Inferior parietal cortex (tissue), 1 donor: Measurements from ENCODE around the gene CAMTA1.

Experiments
- DNase-seq: peaks from one replicate; pipeline ENCODE4 v3.0.0-alpha.2; 2016; ENCODE audit errors: extremely low spot score

Gene CAMTA1

DNA sequence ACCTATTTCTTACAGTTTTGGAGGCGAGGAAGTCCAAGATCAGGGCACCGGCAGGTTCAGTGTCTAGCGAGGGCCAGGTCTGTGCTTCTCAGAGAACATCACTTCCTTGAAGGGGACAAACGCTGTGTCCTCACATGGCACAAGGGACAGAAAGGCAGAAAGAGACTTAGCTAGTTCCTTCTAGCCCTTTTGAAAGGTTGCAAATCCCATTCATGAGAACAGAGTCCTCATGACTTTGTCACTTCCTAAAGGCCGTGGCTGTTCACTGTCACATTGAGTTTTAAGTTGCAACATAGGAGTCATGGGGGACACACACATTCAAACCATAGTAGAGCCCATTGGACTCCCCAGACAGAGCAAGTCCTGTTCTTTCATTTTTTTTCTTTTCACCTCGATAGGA lies 1026.2 kb downstream of the CAMTA1 start:
- DNase-seq, result no peak

DNA sequence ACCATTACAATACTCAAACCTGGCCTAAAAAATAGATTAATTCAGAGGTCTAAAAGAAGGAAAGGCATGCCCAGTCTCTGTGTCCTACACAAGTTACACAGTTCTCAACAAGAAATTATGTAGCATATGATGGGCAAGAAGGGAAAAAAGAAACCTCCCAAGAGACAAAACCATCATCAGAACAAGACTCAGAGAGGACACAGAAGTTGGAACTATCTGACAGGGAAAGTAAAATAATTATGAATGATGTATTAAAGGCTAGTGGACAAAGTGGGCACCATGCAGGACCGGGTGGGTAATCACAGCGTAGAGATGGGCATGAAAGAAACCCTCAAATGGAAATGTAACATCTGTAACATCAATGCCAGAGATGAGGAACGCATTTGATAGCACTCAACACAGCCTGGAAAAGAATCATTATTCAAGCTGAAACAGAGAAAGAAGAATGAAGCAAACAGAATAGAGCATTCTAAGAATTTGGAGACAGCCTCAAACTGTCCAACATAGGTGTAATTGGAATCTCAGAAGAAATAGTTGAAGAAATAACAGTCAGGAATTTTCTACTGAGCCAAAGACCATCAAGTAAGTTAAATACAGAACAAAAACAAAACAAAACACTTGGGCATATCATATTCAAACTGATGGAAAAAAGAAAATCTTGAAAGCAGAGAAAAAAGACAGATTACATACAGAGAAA lies 1028.6 kb downstream of the CAMTA1 start:
- no peak for DNase-seq
